Neural progenitor cell (in vitro differentiated cells): Measurements from ENCODE around the gene PTBP3.
"Not testable (repeated sequence)": the region's sequence is repeated elsewhere in the genome, so short reads cannot be mapped to it uniquely, and the experiment has no call there.

Source experiments
- EZH2 ChIP-seq: fragments of 200-600 bp; sonication (generic); IDR thresholded peaks from 2 replicates; pipeline ENCODE4 v1.6.1; 2017; ENCODE audit warnings: antibody characterized with exemption, mild to moderate bottlenecking, moderate library complexity
- EZH2phosphoT487 ChIP-seq: fragments of 200-600 bp; sonication (generic); IDR thresholded peaks from 2 replicates; pipeline ENCODE4 v1.6.1; 2017; ENCODE audit warnings: antibody characterized with exemption
- TF ChIP-seq, protein P1 (sequence below): fragments of 200-600 bp; sonication (generic); IDR thresholded peaks from 2 replicates; pipeline ENCODE4 v1.5.1; 2017; ENCODE audit warnings: antibody characterized with exemption, mild to moderate bottlenecking

DNA sequence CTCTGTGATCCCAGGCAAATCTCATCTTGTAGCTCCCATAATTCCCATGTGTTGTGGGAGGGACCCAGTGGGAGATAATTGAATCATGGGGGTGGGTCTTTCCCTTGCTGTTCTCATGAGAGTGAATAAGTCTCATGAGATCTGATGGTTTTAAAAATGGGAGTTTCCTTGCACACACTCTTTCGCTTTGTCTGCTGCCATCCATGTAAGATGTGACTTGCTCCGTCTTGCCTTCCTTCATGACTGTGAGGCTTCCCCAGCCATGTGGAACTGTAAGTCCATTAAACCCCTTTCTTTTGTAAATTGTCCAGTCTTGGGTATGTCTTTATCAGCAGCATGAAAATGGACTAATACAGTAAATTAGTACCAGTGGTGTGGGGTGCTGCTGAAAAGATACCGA, 31.8 kb upstream of the PTBP3 start:
- TF ChIP-seq, protein P1, sequence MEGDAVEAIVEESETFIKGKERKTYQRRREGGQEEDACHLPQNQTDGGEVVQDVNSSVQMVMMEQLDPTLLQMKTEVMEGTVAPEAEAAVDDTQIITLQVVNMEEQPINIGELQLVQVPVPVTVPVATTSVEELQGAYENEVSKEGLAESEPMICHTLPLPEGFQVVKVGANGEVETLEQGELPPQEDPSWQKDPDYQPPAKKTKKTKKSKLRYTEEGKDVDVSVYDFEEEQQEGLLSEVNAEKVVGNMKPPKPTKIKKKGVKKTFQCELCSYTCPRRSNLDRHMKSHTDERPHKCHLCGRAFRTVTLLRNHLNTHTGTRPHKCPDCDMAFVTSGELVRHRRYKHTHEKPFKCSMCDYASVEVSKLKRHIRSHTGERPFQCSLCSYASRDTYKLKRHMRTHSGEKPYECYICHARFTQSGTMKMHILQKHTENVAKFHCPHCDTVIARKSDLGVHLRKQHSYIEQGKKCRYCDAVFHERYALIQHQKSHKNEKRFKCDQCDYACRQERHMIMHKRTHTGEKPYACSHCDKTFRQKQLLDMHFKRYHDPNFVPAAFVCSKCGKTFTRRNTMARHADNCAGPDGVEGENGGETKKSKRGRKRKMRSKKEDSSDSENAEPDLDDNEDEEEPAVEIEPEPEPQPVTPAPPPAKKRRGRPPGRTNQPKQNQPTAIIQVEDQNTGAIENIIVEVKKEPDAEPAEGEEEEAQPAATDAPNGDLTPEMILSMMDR, result not testable (repeated sequence)
- TF ChIP-seq EZH2, EZH2phosphoT487: not testable (repeated sequence)
